K562 (cell line): ENCODE results near the gene AHNAK. TPM values are rescaled to one million over a fixed set of nuclear protein-coding genes. Genes with fewer than 3 reads are reported as not detected.

Source experiments
- ATAC-seq: fragments of 200-7000 bp; cut with Tn5 transposase; 3 replicates; pipeline ENCODE4 v1.9.1; 2020; ENCODE audit warnings: moderate library complexity
- BruUV-seq: library from RNA; stranded (reverse); fragments of 400-500 nt; replicated peaks from 2 replicates; lab custom pipeline; 2021; lab: Mats Ljungman, UMichigan
- CTCF ChIA-PET: fragments of 300-600 bp; formaldehyde crosslinking; extraction: SDS; loops from one replicate; lab custom pipeline; 2021; ENCODE audit warnings: low intra/inter-chr PET ratio; lab: Yijun Ruan, JAX
- POLR2A ChIA-PET: fragments of 300-600, 350-650 bp; sonication (Branson Sonifier 250); formaldehyde crosslinking; extraction: SDS; loops from one replicate; lab custom pipeline; 2021; ENCODE audit warnings: antibody characterized with exemption, inconsistent platforms; lab: Yijun Ruan, JAX
- DNase-seq, 4 experiments: peaks; one replicate each; pipeline versions ENCODE4 v3.0.0 to v3.0.0-alpha.2; 2011 to 2018; ENCODE audit warnings: low spot score in 3 of 4, mixed read lengths in 3 of 4; ENCODE audit errors: extremely low read depth in 1 of 4
- FAIRE-seq: peaks from 2 replicates; lab custom pipeline; 2011; peaks lifted over from hg19 to GRCh38; lab: Jason Lieb, UNC
- H2AFZ ChIP-seq: 2 replicates; pipeline ENCODE4 v1.6.0; 2011; ENCODE audit warnings: low read depth, low read length, control low read depth, inconsistent platforms
- H3K27ac ChIP-seq: fragments of 200-600 bp; 3 replicates; pipeline ENCODE4 v1.8.0; 2011; ENCODE audit warnings: low read depth, mild to moderate bottlenecking, control low read depth, inconsistent platforms, low read length, moderate library complexity, mixed read lengths; ENCODE audit errors: extremely low read depth
- H3K27me3 ChIP-seq, 2 experiments: fragments of 300-600 bp in 1 of 2; 2 replicates in 1 of 2; 3 replicates in 1 of 2; pipeline versions ENCODE4 v1.6.0 to v1.8.0; 2011; ENCODE audit warnings: inconsistent platforms in 2 of 2, low read length in 2 of 2, mild to moderate bottlenecking in 1 of 2, mixed read lengths in 1 of 2, moderate library complexity in 1 of 2; ENCODE audit not compliant: control insufficient read depth in 2 of 2, insufficient read depth in 2 of 2
- H3K36me3 ChIP-seq: fragments of 300-600 bp; 3 replicates; pipeline ENCODE4 v1.8.0; 2011; ENCODE audit warnings: mild to moderate bottlenecking, low read length, inconsistent platforms; ENCODE audit not compliant: control insufficient read depth, insufficient read depth
- H3K4me1 ChIP-seq, 2 experiments: fragments of 200-600 bp in 1 of 2; replicated peaks in 1 of 2; 2 replicates in 1 of 2; 3 replicates in 1 of 2; pipeline versions ENCODE4 v1.5.1 to v1.8.0; 2011; ENCODE audit warnings: inconsistent platforms in 2 of 2, low read length in 2 of 2, mild to moderate bottlenecking in 1 of 2, mixed read lengths in 1 of 2, moderate library complexity in 1 of 2; ENCODE audit not compliant: control insufficient read depth in 2 of 2, insufficient read depth in 2 of 2
- H3K4me2 ChIP-seq: 2 replicates; pipeline ENCODE4 v1.6.1; 2011; ENCODE audit warnings: low read length, control low read depth, inconsistent platforms, mixed read lengths; ENCODE audit not compliant: insufficient read depth
- H3K4me3 ChIP-seq: fragments of 200-600 bp; sonication (generic), shearing (Covaris generic); 2 replicates; pipeline ENCODE4 v1.5.1; 2016; ENCODE audit warnings: control low read depth, inconsistent platforms
- H3K79me2 ChIP-seq: fragments of 200-600 bp; 3 replicates; pipeline ENCODE4 v1.8.0; 2011; ENCODE audit warnings: low read length, inconsistent platforms; ENCODE audit not compliant: control insufficient read depth, insufficient read depth
- H3K9ac ChIP-seq, 2 experiments: 2 replicates each; pipeline versions ENCODE4 v1.6.0 to v1.6.1; 2011; ENCODE audit warnings: low read depth in 2 of 2, low read length in 2 of 2, control low read depth in 1 of 2, inconsistent platforms in 1 of 2, mild to moderate bottlenecking in 1 of 2, mixed read lengths in 1 of 2; ENCODE audit not compliant: insufficient read depth in 1 of 2
- H3K9me1 ChIP-seq: one replicate; pipeline ENCODE4 v1.6.0; 2011; ENCODE audit warnings: inconsistent platforms, mild to moderate bottlenecking, low read length, moderate library complexity; ENCODE audit not compliant: control insufficient read depth, insufficient read depth
- H3K9me3 ChIP-seq: replicated peaks from 2 replicates; pipeline ENCODE4 v1.5.1; 2011; ENCODE audit warnings: low read depth, low read length, inconsistent platforms; ENCODE audit not compliant: control insufficient read depth, insufficient read depth
- H4K20me1 ChIP-seq: replicated peaks from 2 replicates; pipeline ENCODE4 v1.6.1; 2011; ENCODE audit warnings: low read length, inconsistent platforms, mixed read lengths; ENCODE audit not compliant: control insufficient read depth, insufficient read depth
- CEBPB ChIP-seq: fragments of 450-650 bp; IDR thresholded peaks from 2 replicates; pipeline ENCODE4 v1.6.1; 2016; ENCODE audit warnings: missing genetic modification characterization, missing compliant biosample characterization
- FUS ChIP-seq: fragments of 200-400 bp; formaldehyde crosslinking; optimal IDR thresholded peaks from 2 replicates; pipeline ENCODE3; 2017; ENCODE audit warnings: low read depth, low read length
- GTF2E2 ChIP-seq: fragments of 200-800 bp; sonication (Bioruptor generic); IDR thresholded peaks from 2 replicates; pipeline ENCODE4 v1.6.1; 2016; ENCODE audit warnings: missing genetic modification characterization, missing compliant biosample characterization
- HOMEZ ChIP-seq: fragments of 250-450 bp; sonication (Bioruptor Pico); IDR thresholded peaks from 2 replicates; pipeline ENCODE4 v1.4.0; 2020; ENCODE audit warnings: mild to moderate bottlenecking, moderate library complexity
- IRF1 ChIP-seq: sonication (generic); formaldehyde crosslinking; IDR thresholded peaks from 2 replicates; pipeline ENCODE4 v1.8.0; 2022; ENCODE audit warnings: missing genetic modification reagents, mild to moderate bottlenecking, borderline replicate concordance
- MBD2 ChIP-seq: sonication (generic); IDR thresholded peaks from 2 replicates; pipeline ENCODE4 v1.6.1; 2016; ENCODE audit warnings: low read depth, borderline replicate concordance
- MYNN ChIP-seq, 2 experiments: sonication (generic); formaldehyde crosslinking in 1 of 2; IDR thresholded peaks; 2 replicates each; pipeline versions ENCODE4 v1.5.0 to v1.6.1; 2016 to 2020; ENCODE audit warnings: antibody characterized with exemption in 1 of 2, missing genetic modification reagents in 1 of 2
- NFYB ChIP-seq: IDR thresholded peaks from 2 replicates; pipeline ENCODE4 v1.6.1; 2011; ENCODE audit warnings: mild to moderate bottlenecking, moderate library complexity; ENCODE audit not compliant: insufficient read length; ENCODE audit errors: extremely low read depth
- NKRF ChIP-seq: fragments of 450-650 bp; IDR thresholded peaks from 2 replicates; pipeline ENCODE4 v1.6.1; 2016; ENCODE audit warnings: borderline replicate concordance
- NRF1 ChIP-seq, 2 experiments: fragments of 450-650 bp; IDR thresholded peaks in 1 of 2; conservative IDR thresholded peaks in 1 of 2; 2 replicates each; pipeline ENCODE4 v1.6.1; 2014; ENCODE audit warnings: mild to moderate bottlenecking in 2 of 2
- PHF20 ChIP-seq: fragments of 450-650 bp; IDR thresholded peaks from 2 replicates; pipeline ENCODE4 v1.6.1; 2018; ENCODE audit not compliant: partially characterized antibody
- PTBP1 ChIP-seq: fragments of 200-400 bp; formaldehyde crosslinking; IDR thresholded peaks from 2 replicates; pipeline ENCODE4 v1.6.1; 2017; ENCODE audit warnings: low read depth, low read length
- RBFOX2 ChIP-seq: fragments of 200-400 bp; formaldehyde crosslinking; IDR thresholded peaks from 2 replicates; pipeline ENCODE4 v1.6.1; 2017; ENCODE audit warnings: low read depth, mild to moderate bottlenecking, low read length, moderate library complexity
- RUNX1 ChIP-seq: sonication (generic); IDR thresholded peaks from 2 replicates; pipeline ENCODE4 v1.6.1; 2016; ENCODE audit warnings: antibody characterized with exemption, low read depth
- TSC22D4 ChIP-seq: fragments of 450-650 bp; IDR thresholded peaks from 2 replicates; pipeline ENCODE4 v1.6.1; 2016; ENCODE audit warnings: missing genetic modification characterization, missing biosample characterization, control low read depth
- ZBTB34 ChIP-seq: fragments of 250-450 bp; sonication (Bioruptor Pico); IDR thresholded peaks from 2 replicates; pipeline ENCODE4 v1.8.0; 2021; ENCODE audit warnings: mild to moderate bottlenecking, moderate library complexity
- ZFP36 ChIP-seq: fragments of 150-350 bp; IDR thresholded peaks from 2 replicates; pipeline ENCODE4 v1.6.1; 2018; ENCODE audit warnings: low read length, low read depth; ENCODE audit not compliant: partially characterized antibody
- WGBS: fragments of 100-300 bp; shearing (Covaris generic); methylation state at CpG from one replicate; pipeline ENCODE4 v1.1.6; 2016; ENCODE audit warnings: low coverage, mixed read lengths; ENCODE audit not compliant: insufficient coverage; ENCODE audit errors: missing lambda C conversion rate; 5-methylcytosine and 5-hydroxymethylcytosine counted together
- in situ Hi-C: fragments of 300-500 bp; cut with MboI; formaldehyde crosslinking; loops from 4 replicates; pipeline ENCODE4 v1.15.0; 2018; ENCODE audit warnings: inconsistent platforms, mixed read lengths
- intact Hi-C: fragments of 100-400 bp; cut with micrococcal nuclease; formaldehyde crosslinking; loops from 2 replicates; pipeline ENCODE4 v1.14.2; 2022
- polyA plus RNA-seq, 8 experiments: library from polyadenylated mRNA; depleted of rRNA in 4 of 8; stranded (reverse) in 5 of 8; unstranded in 3 of 8; fragments of >200 nt; fragmentation: Nextera tagmentation in 2 of 8; fragmentation: Illumina TruSeq in 1 of 8; extraction: Ambion mirVana in 2 of 8; extraction: Trizol in 1 of 8; gene quantifications; 2 replicates each; pipeline versions ENCODE4 v1.2.1 to v1.2.3, GENCODE V29; 2011 to 2014; ENCODE audit warnings: inconsistent platforms in 1 of 8, missing spikeins in 1 of 8
- total RNA-seq, 7 experiments: library from RNA; depleted of rRNA in 6 of 7; stranded (reverse); fragments of >200 nt in 6 of 7; fragmentation: Illumina TruSeq in 2 of 7; extraction: Trizol in 2 of 7; gene quantifications; 2 replicates each; pipeline versions ENCODE4 v1.2.1 to v1.2.3, GENCODE V29; 2011 to 2021; ENCODE audit warnings: low replicate concordance in 1 of 7

AHNAK gene
- total and polyA plus RNA-seq, 9 of the 15 experiments (the other 6 are each of a cell fraction or from before 2014, with no cell fraction given): 1.5 to 89.7 (median 45.0) TPM

GRCh38 chr11:62400281-62400680 lies 146.3 kb downstream of the AHNAK start:
- POLR2A ChIA-PET: interaction anchor here (0.6 to 1.5 kb wide), 7 partner anchors 23 to 440 kb away, joined by 3 to 5 read pairs (median 3); partner anchors contain the start of gene WDR74
- Histone ChIP-seq H3K4me1 (peaks cover 49 to 67% of the 10 kb centered on the region in 2 experiments), H3K9me1 (no peaks in the 10 kb centered on the region), H3K9me3 (no peaks in the 10 kb centered on the region), H3K36me3 (no peaks in the 10 kb centered on the region)
- in situ Hi-C loops: no loop called here
- DNase-seq: no peak
- TF ChIP-seq NKRF: no peak
- no peak for TF ChIP-seq TSC22D4
- no peak for TF ChIP-seq RBFOX2
- TF ChIP-seq FUS: no peak
- TF ChIP-seq HOMEZ: no peak
- TF ChIP-seq MBD2: no peak
- TF ChIP-seq ZFP36: no peak
- no peak for TF ChIP-seq CEBPB (tag)
- TF ChIP-seq MYNN (IDR thresholded peaks at IDR 0.05): no peak
- no peak for TF ChIP-seq MYNN (CRISPR knock-in tag; IDR thresholded peaks at IDR 0.05)
- TF ChIP-seq ZBTB34 (CRISPR knock-in tag): no peak
- TF ChIP-seq RUNX1: no peak
- no peak for TF ChIP-seq GTF2E2 (tag)
- TF ChIP-seq PHF20: no peak
- TF ChIP-seq PTBP1: no peak
- TF ChIP-seq NRF1 (conservative IDR thresholded peaks at IDR 0.05 in 1 of 2, IDR thresholded peaks at IDR 0.05 in 1 of 2): no peak
- no peak for TF ChIP-seq IRF1 (CRISPR knock-in tag)
- no peak for TF ChIP-seq NFYB
- TF ChIP-seq, all 486 proteins: peak for 0
- Histone ChIP-seq H3K27me3 (no peaks in the 10 kb centered on the region), H3K9ac (peak overlapping the region in 1 of 2 experiments; percentile 86; a peak in 2 of 4 replicates), H4K20me1 (no peaks in the 10 kb centered on the region), H3K4me2 (no peak overlapping the region), H3K79me2 (no peaks in the 10 kb centered on the region), H2AFZ (no peak overlapping the region), H3K4me3 (no peak overlapping the region), H3K27ac (no peak overlapping the region)
- FAIRE-seq (no peak), ATAC-seq (no peak)
- BruUV-seq: no TSS peak
- 71% methylated on average over 6 of the region's 6 CpGs for WGBS
- intact Hi-C loops: no loop called here
- CTCF ChIA-PET: no interaction called here
